GM21381 (cell line): ENCODE data around the gene ANKRD33.

Experiments used
- ATAC-seq: cut with Tn5 transposase; IDR thresholded peaks from one replicate; pipeline ENCODE4 v1.9.1; 2021; ENCODE audit warnings: mild to moderate bottlenecking, moderate library complexity; ENCODE audit not compliant: unreplicated experiment

The ANKRD33 gene

GRCh38 chr12:51898506-51898905, 10.6 kb downstream of the ANKRD33 start:
- ATAC-seq = no peak

- no peak for ATAC-seq
Measured at GRCh38 chr12:51898937-51899336, 11.0 kb downstream of the ANKRD33 start.

- no peak for ATAC-seq
Measured at GRCh38 chr12:51900323-51900889, 12.5 kb downstream of the ANKRD33 start.

GRCh38 chr12:51901121-51901817, 13.4 kb downstream of the ANKRD33 start:
- no peak for ATAC-seq

- no peak for ATAC-seq
Measured at GRCh38 chr12:51901881-51902280, 14.0 kb downstream of the ANKRD33 start.

- no peak for ATAC-seq
Measured at GRCh38 chr12:51904951-51905470, 17.1 kb downstream of the ANKRD33 start.

GRCh38 chr12:51905471-51906429, 17.8 kb downstream of the ANKRD33 start:
- ATAC-seq = no peak

GRCh38 chr12:51906430-51907082, 18.7 kb downstream of the ANKRD33 start:
- no peak for ATAC-seq

GRCh38 chr12:51907083-51907855, 19.4 kb downstream of the ANKRD33 start, which contains the start of gene ACVRL1:
TSS of gene ACVRL1 (plus strand) at chr12:51907504. CDS start at chr12:51912475, 4,971 bp downstream.
- ATAC-seq = no peak

GRCh38 chr12:51907856-51908425, 20.0 kb downstream of the ANKRD33 start:
- ATAC-seq = no peak

GRCh38 chr12:51908876-51909592, 21.1 kb downstream of the ANKRD33 start:
- ATAC-seq = no peak

GRCh38 chr12:51910168-51910567, 22.3 kb downstream of the ANKRD33 start:
- no peak for ATAC-seq

GRCh38 chr12:51910691-51911090, 22.8 kb downstream of the ANKRD33 start:
- no peak for ATAC-seq

GRCh38 chr12:51911307-51911706, 23.4 kb downstream of the ANKRD33 start:
- ATAC-seq = no peak

- ATAC-seq = no peak
Measured at GRCh38 chr12:51911788-51912711, 24.1 kb downstream of the ANKRD33 start.

- ATAC-seq = no peak
Measured at GRCh38 chr12:51913071-51914033, 25.4 kb downstream of the ANKRD33 start.
